ENCODE measurements around the gene DET1.
"Not testable (repeated sequence)": the region's sequence is repeated elsewhere in the genome, so short reads cannot be mapped to it uniquely, and the experiment has no call there.

DNA sequence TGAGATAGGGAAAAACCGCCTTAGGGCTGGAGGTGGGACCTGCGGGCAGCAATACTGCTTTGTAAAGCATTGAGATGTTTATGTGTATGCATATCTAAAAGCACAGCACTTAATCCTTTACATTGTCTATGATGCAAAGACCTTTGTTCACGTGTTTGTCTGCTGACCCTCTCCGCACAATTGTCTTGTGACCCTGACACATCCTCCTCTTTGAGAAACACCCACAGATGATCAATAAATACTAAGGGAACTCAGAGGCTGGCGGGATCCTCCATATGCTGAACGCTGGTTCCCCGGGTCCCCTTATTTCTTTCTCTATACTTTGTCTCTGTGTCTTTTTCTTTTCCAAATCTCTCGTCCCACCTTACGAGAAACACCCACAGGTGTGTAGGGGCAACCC, 5.4 kb downstream of the DET1 start:
- TF ChIP-seq, protein P1, sequence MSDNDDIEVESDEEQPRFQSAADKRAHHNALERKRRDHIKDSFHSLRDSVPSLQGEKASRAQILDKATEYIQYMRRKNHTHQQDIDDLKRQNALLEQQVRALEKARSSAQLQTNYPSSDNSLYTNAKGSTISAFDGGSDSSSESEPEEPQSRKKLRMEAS (CRISPR knock-in tag; IDR thresholded peaks at IDR 0.05) = not testable (repeated sequence)
- not testable (repeated sequence) for TF ChIP-seq CTCF (IDR thresholded peaks at IDR 0.05); ATF1 (CRISPR knock-in tag; IDR thresholded peaks at IDR 0.05); PRDM15 (CRISPR knock-in tag; IDR thresholded peaks at IDR 0.05); FOXK1 (CRISPR knock-in tag; IDR thresholded peaks at IDR 0.05)
- TF ChIP-seq, protein P2, sequence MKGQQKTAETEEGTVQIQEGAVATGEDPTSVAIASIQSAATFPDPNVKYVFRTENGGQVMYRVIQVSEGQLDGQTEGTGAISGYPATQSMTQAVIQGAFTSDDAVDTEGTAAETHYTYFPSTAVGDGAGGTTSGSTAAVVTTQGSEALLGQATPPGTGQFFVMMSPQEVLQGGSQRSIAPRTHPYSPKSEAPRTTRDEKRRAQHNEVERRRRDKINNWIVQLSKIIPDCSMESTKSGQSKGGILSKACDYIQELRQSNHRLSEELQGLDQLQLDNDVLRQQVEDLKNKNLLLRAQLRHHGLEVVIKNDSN (CRISPR knock-in tag; IDR thresholded peaks at IDR 0.05) = not testable (repeated sequence)
